HFF-Myc (cell line): ENCODE measurements around the gene PBX3.

ENCODE experiments used
- DNase-seq: peaks from one replicate; pipeline ENCODE4 v3.0.0-alpha.2; 2011; ENCODE audit warnings: low read depth; ENCODE audit errors: extremely low read depth
- H3K4me3 ChIP-seq: replicated peaks from 2 replicates; pipeline ENCODE4 v1.5.1; 2011; ENCODE audit warnings: low read depth, mild to moderate bottlenecking, control low read depth, low read length
- TF ChIP-seq, protein P1 (sequence below): IDR thresholded peaks from 2 replicates; pipeline ENCODE4 v1.5.1; 2012; ENCODE audit warnings: mild to moderate bottlenecking, low read depth, low read length, control low read depth; ENCODE audit errors: missing control alignments

The PBX3 gene

DNA sequence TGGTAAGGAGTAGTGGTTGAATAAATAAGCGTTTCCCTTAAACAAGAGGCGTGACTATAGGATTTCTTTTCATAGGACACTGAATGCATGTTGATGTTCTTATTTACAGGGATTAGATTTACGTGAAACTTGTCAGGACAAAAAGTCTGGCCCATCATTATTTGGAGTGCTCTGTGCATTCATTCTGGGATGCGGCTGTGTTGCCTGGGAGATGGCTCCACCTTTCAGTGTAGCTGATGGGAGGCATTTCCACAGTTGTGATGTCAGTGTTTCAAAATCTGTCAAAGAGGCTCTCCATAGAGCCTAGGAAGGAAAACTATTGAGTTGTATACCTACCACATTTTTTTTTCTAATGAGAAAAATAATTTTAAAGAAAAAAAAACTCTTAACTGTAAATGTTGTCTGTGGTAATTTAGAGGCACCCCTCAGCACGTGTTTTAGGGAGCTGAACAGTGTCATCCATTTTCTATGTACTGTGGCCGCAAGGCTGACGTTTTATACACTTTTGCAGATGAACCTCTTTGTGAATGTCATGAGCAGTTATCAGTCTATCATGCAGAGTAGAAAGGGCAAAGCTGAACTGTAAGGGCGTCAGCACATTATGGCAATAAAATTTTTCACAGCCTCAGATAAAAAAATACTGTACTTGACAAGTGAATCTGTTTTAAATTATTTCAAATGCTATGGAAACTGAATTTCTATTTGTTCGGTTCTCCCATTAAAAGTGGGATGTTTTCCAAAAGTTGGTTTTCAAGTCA lies 202.7 kb downstream of the PBX3 start:
- DNase-seq = no peak
- no peak overlapping the region for H3K4me3 ChIP-seq
- TF ChIP-seq, protein P1, sequence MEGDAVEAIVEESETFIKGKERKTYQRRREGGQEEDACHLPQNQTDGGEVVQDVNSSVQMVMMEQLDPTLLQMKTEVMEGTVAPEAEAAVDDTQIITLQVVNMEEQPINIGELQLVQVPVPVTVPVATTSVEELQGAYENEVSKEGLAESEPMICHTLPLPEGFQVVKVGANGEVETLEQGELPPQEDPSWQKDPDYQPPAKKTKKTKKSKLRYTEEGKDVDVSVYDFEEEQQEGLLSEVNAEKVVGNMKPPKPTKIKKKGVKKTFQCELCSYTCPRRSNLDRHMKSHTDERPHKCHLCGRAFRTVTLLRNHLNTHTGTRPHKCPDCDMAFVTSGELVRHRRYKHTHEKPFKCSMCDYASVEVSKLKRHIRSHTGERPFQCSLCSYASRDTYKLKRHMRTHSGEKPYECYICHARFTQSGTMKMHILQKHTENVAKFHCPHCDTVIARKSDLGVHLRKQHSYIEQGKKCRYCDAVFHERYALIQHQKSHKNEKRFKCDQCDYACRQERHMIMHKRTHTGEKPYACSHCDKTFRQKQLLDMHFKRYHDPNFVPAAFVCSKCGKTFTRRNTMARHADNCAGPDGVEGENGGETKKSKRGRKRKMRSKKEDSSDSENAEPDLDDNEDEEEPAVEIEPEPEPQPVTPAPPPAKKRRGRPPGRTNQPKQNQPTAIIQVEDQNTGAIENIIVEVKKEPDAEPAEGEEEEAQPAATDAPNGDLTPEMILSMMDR = no peak

DNA sequence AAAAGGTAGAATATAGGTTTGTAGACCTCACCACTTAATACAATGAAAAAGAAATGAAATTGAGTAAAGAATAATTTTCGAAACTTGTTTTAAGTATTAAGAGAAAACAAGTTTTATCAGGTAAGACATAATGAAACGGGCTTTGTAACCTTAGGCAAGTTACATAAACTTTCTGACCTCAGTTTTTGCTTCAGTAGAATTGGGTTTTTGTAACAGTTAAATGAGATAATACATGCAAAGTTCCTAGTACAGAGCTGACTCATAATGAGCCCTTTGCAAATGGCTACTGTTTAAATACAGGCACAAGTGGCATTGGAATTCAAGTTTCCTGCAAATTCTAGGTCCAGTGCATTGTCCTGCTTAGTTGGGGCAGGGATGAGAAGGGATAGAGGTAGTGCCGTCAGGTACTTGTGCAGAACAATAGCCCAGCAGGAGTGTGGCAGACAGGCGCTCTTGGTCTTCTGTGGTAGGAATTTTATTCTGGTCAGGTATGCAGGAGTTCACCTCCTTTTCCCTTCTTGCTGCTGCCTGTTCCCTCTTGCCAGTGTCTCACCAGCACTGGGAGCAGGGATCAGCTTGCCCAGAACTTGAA lies 203.8 kb downstream of the PBX3 start:
- no peak for DNase-seq
- no peak overlapping the region for H3K4me3 ChIP-seq
- TF ChIP-seq, protein P1 = no peak

DNA sequence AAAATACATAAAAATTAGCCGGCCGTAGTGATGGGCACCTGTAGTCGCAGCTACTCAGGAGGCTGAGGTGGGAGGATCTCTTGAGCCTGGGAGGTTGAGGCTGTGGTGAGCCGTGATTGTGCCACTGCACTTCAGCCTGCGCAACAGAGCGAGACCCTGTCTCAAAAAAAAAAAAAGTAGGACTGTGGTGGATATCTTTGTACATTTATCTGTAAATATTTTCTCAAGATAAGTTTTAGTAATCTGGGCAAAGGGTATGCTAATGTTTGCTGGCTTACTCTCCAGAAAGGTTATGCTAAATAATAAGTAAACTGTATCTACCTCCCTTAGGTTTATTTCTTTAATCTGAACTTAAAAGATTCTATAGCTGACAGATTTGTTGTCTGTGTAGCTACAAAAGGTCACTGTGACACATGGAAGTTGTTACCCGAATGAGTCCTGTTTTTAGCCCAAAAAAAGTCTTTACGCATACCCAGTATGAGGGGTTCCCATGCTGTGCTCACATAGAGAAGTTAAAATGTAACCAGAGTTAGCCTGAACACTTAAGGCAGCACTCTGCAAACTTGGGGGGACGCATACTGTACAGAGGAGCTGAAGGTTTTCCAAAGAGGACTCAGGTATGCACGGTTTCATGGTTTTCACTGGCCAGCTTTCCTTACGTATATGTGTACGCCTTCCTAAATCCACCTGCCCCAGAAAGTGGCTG lies 206.3 kb downstream of the PBX3 start:
- DNase-seq = no peak
- TF ChIP-seq, protein P1 = no peak
- H3K4me3 ChIP-seq = no peak overlapping the region

DNA sequence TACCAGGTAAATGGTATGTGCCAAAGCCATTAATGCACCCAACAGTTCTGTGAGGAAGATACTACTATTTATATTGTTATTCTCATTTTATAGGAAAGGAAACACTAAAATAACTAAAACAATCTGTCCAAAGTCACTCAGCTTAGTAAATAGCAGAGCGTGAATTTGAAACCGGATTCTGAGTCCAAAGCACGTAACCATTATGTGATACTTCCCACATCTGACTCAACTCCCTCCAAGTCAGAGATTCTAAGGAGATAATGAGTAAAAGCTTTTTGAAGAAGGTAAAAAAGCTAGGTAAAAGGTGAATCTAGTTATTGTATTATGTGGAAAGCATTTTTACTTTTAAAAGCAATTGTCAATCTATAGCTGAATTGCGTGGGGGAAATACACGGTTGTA lies 208.9 kb downstream of the PBX3 start:
- TF ChIP-seq, protein P1 = no peak
- no peak for DNase-seq
- H3K4me3 ChIP-seq = no peak overlapping the region

DNA sequence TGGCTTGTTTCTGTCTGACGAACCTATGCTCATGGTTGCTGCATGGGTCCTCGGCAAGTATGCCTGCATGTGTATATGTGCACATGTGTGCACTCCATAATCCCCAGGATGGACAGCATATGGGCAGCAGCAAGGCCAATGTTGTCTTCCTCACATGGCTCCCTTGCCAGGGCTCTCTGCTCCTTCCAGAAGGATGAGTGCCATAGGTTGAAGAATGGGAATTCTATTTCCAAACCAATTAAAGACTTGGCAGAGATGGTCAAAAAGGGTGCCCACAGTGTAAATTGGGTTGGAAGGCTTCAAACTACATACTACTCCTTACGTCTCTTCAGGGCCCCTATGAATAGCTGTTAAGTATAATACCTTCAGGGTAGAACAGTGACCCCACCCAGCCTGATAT lies 212.1 kb downstream of the PBX3 start:
- TF ChIP-seq, protein P1 = no peak
- no peak overlapping the region for H3K4me3 ChIP-seq
- no peak for DNase-seq

DNA sequence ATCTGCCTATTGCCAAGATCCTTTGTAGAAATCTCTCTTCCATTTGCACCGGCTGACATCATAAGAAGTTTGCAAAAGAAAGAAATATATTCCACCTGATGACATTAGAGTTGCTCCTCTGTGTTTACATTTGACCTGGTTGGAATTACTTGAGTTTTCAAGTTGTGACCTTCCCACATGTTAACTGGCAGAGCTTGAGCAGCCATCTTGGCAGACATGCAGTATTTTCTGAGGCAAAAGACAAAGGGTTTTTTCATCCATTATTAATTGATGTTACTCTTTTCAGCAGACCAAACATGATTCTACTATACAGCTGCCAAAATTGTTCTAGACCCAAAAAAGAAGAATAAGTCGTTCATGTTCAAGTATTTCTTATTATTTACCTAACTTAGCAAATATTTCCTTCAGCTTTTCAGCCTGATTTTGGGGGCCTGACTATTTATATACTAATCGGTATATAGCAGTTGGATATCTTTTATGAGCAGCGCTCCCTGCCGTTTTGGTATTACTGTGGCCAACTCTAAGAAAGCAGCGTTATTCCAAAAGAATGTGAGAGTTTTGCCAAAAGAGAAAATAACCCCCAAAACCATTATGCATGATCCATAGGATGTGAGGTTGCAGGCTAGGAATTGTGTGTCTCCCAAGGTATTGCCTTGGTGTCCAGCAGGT lies 212.9 kb downstream of the PBX3 start:
- DNase-seq = no peak
- H3K4me3 ChIP-seq = no peak overlapping the region
- TF ChIP-seq, protein P1 = no peak
